GM23338 (cell line): ENCODE results near the gene SLC23A2. TPM values are rescaled to one million over a fixed set of nuclear protein-coding genes. Genes with fewer than 3 reads are reported as not detected.
"Not testable (repeated sequence)": the region's sequence is repeated elsewhere in the genome, so short reads cannot be mapped to it uniquely, and the experiment has no call there.

Experiments used
- ATAC-seq: fragments of 200-7000 bp; cut with Tn5 transposase; 3 replicates; pipeline ENCODE4 v1.9.1; 2020
- DNase-seq: peaks from one replicate; pipeline ENCODE4 v3.0.0-alpha.2; 2015; ENCODE audit warnings: low spot score
- H2AFZ ChIP-seq: fragments of 200-600 bp; sonication (generic); 2 replicates; pipeline ENCODE4 v1.8.0; 2016; ENCODE audit warnings: antibody characterized with exemption, mild to moderate bottlenecking, moderate library complexity
- H3F3A ChIP-seq: fragments of 200-600 bp; sonication (generic); replicated peaks from 2 replicates; pipeline ENCODE4 v1.8.0; 2017; ENCODE audit warnings: antibody characterized with exemption, mixed run types, low read depth
- H3K27ac ChIP-seq: fragments of 200-600 bp; sonication (generic); 2 replicates; pipeline ENCODE4 v1.6.1; 2016; ENCODE audit warnings: low read depth
- H3K27me3 ChIP-seq: fragments of 200-600 bp; sonication (generic); 2 replicates; pipeline ENCODE4 v1.8.0; 2016; ENCODE audit warnings: mild to moderate bottlenecking, mixed run types, moderate library complexity; ENCODE audit not compliant: insufficient read depth
- H3K36me3 ChIP-seq: fragments of 200-600 bp; sonication (generic); 2 replicates; pipeline ENCODE4 v1.8.0; 2016; ENCODE audit warnings: mild to moderate bottlenecking; ENCODE audit not compliant: insufficient read depth
- H3K4me1 ChIP-seq: fragments of 200-600 bp; sonication (generic); 2 replicates; pipeline ENCODE4 v1.8.0; 2016; ENCODE audit warnings: mild to moderate bottlenecking, moderate library complexity; ENCODE audit not compliant: insufficient read depth
- H3K4me2 ChIP-seq: fragments of 200-600 bp; sonication (generic); 2 replicates; pipeline ENCODE4 v1.7.1; 2017; ENCODE audit warnings: mixed run types
- H3K4me3 ChIP-seq: fragments of 200-600 bp; sonication (generic); 2 replicates; pipeline ENCODE4 v1.6.1; 2016; ENCODE audit warnings: mixed run types
- H3K79me2 ChIP-seq: fragments of 200-600 bp; sonication (generic); replicated peaks from 2 replicates; pipeline ENCODE4 v1.8.0; 2017; ENCODE audit warnings: mild to moderate bottlenecking; ENCODE audit not compliant: insufficient read depth
- H3K9me2 ChIP-seq: fragments of 200-600 bp; sonication (generic); 2 replicates; pipeline ENCODE4 v1.8.0; 2017; ENCODE audit not compliant: insufficient read depth
- H4K20me1 ChIP-seq: fragments of 200-600 bp; sonication (generic); replicated peaks from 2 replicates; pipeline ENCODE4 v1.8.0; 2017; ENCODE audit warnings: mild to moderate bottlenecking; ENCODE audit not compliant: insufficient read depth
- H3K27ac Mint-ChIP-seq: 2 replicates; pipeline ENCODE4 v1.8.0; 2020; ENCODE audit warnings: inconsistent platforms, mild to moderate bottlenecking, moderate library complexity, mixed read lengths
- H3K27me3 Mint-ChIP-seq: 3 replicates; pipeline ENCODE4 v1.8.0; 2022; ENCODE audit warnings: low read depth, mild to moderate bottlenecking, moderate library complexity, mixed read lengths, inconsistent platforms; ENCODE audit not compliant: insufficient read depth, poor library complexity
- H3K36me3 Mint-ChIP-seq: 3 replicates; pipeline ENCODE4 v1.8.0; 2021; ENCODE audit warnings: low read depth, mild to moderate bottlenecking, inconsistent platforms, moderate library complexity, mixed read lengths
- H3K4me1 Mint-ChIP-seq: 3 replicates; pipeline ENCODE4 v1.8.0; 2020; ENCODE audit warnings: mild to moderate bottlenecking, inconsistent platforms, mixed read lengths
- H3K4me3 Mint-ChIP-seq: 3 replicates; pipeline ENCODE4 v1.8.0; 2021; ENCODE audit warnings: moderate library complexity, mild to moderate bottlenecking, inconsistent platforms, mixed read lengths
- H3K9me3 Mint-ChIP-seq: 3 replicates; pipeline ENCODE4 v1.8.0; 2020; ENCODE audit warnings: moderate library complexity, mild to moderate bottlenecking, inconsistent platforms, mixed read lengths
- EZH2 ChIP-seq: fragments of 200-600 bp; sonication (generic); IDR thresholded peaks from one replicate; pipeline ENCODE4 v1.8.0; 2017; ENCODE audit warnings: antibody characterized with exemption, mild to moderate bottlenecking, low read depth; ENCODE audit not compliant: unreplicated experiment
- EZH2phosphoT487 ChIP-seq: fragments of 200-600 bp; sonication (generic); IDR thresholded peaks from one replicate; pipeline ENCODE4 v1.8.1; 2018; ENCODE audit warnings: antibody characterized with exemption; ENCODE audit not compliant: unreplicated experiment
- NANOG ChIP-seq: IDR thresholded peaks from 2 replicates; pipeline ENCODE4 v1.6.1; 2016; ENCODE audit warnings: antibody characterized with exemption, borderline replicate concordance
- POLR2AphosphoS5 ChIP-seq: IDR thresholded peaks from 2 replicates; pipeline ENCODE4 v1.6.1; 2016; ENCODE audit warnings: antibody characterized with exemption, low read depth
- STAT1 ChIP-seq: IDR thresholded peaks from one replicate; pipeline ENCODE4 v1.6.1; 2016; ENCODE audit warnings: antibody characterized with exemption; ENCODE audit not compliant: unreplicated experiment
- ZNF114 ChIP-seq: fragments of 250-450 bp; sonication (Bioruptor Pico); IDR thresholded peaks from 2 replicates; pipeline ENCODE4 v1.5.0; 2020; ENCODE audit warnings: mild to moderate bottlenecking, moderate library complexity
- ZNF331 ChIP-seq: fragments of 250-450 bp; sonication (Bioruptor Pico); IDR thresholded peaks from 2 replicates; pipeline ENCODE4 v1.5.0; 2020; ENCODE audit warnings: low read depth, mild to moderate bottlenecking, moderate library complexity
- polyA plus RNA-seq: library from polyadenylated mRNA; unstranded; fragments of >200 nt; fragmentation: Nextera tagmentation; extraction: Ambion mirVana; gene quantifications from 2 replicates; pipeline ENCODE4 v1.2.1, GENCODE V29; 2016
- total RNA-seq: library from RNA; depleted of rRNA; stranded (reverse); fragments of >200 nt; shearing (Covaris generic); gene quantifications from 2 replicates; pipeline ENCODE4 v1.2.3, GENCODE V29; 2014
- TF ChIP-seq, protein P1 (sequence below): IDR thresholded peaks from 2 replicates; pipeline ENCODE4 v1.6.1; 2016; ENCODE audit warnings: antibody characterized with exemption
- TF ChIP-seq, protein P2 (sequence below), 2 experiments: fragments of 200-600 bp in 1 of 2; sonication (generic) in 1 of 2; conservative IDR thresholded peaks; 2 replicates each; pipeline versions ENCODE4 v1.5.1 to v1.6.1; 2016 to 2017; ENCODE audit warnings: antibody characterized with exemption in 2 of 2, low read depth in 2 of 2, mild to moderate bottlenecking in 2 of 2, moderate library complexity in 1 of 2
- TF ChIP-seq, protein P3 (sequence below): IDR thresholded peaks from one replicate; pipeline ENCODE4 v1.6.1; 2018; ENCODE audit warnings: antibody characterized with exemption; ENCODE audit not compliant: unreplicated experiment

Gene SLC23A2
- total and polyA plus RNA-seq, 2 experiments from 2014 or later: 4.4 to 20.2 TPM

DNA sequence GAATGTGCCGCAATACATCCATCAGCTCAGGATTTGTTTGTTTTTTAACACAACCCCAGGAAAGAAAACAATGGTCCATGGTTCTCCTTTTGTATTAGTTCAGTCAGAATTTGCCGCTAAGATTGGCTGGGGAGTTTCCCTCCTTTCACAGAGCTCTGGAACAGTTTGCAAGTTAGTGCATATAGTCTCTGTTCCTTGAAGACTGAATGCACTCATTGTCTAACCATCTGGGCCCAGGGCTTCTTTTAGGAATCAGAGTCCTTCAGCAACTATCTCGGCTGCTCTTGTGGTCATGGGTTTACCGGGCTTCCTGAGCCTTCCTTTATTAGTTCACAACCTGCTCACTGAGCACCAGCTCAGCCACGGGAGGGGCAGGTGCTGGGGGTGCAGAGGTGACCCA lies 121.3 kb downstream of the SLC23A2 start (continued):
- TF ChIP-seq, protein P1, sequence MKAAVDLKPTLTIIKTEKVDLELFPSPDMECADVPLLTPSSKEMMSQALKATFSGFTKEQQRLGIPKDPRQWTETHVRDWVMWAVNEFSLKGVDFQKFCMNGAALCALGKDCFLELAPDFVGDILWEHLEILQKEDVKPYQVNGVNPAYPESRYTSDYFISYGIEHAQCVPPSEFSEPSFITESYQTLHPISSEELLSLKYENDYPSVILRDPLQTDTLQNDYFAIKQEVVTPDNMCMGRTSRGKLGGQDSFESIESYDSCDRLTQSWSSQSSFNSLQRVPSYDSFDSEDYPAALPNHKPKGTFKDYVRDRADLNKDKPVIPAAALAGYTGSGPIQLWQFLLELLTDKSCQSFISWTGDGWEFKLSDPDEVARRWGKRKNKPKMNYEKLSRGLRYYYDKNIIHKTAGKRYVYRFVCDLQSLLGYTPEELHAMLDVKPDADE: no peak
- TF ChIP-seq STAT1 (no peak), NANOG (no peak), EZH2phosphoT487 (no peak), EZH2 (no peak), POLR2AphosphoS5 (no peak), ZNF114 (CRISPR knock-in tag) (no peak), ZNF331 (CRISPR knock-in tag) (no peak)
- TF ChIP-seq, protein P2, sequence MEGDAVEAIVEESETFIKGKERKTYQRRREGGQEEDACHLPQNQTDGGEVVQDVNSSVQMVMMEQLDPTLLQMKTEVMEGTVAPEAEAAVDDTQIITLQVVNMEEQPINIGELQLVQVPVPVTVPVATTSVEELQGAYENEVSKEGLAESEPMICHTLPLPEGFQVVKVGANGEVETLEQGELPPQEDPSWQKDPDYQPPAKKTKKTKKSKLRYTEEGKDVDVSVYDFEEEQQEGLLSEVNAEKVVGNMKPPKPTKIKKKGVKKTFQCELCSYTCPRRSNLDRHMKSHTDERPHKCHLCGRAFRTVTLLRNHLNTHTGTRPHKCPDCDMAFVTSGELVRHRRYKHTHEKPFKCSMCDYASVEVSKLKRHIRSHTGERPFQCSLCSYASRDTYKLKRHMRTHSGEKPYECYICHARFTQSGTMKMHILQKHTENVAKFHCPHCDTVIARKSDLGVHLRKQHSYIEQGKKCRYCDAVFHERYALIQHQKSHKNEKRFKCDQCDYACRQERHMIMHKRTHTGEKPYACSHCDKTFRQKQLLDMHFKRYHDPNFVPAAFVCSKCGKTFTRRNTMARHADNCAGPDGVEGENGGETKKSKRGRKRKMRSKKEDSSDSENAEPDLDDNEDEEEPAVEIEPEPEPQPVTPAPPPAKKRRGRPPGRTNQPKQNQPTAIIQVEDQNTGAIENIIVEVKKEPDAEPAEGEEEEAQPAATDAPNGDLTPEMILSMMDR (conservative IDR thresholded peaks at IDR 0.05; ENCODE audit: low read depth in 2 of 2): no peak
- TF ChIP-seq, protein P3, sequence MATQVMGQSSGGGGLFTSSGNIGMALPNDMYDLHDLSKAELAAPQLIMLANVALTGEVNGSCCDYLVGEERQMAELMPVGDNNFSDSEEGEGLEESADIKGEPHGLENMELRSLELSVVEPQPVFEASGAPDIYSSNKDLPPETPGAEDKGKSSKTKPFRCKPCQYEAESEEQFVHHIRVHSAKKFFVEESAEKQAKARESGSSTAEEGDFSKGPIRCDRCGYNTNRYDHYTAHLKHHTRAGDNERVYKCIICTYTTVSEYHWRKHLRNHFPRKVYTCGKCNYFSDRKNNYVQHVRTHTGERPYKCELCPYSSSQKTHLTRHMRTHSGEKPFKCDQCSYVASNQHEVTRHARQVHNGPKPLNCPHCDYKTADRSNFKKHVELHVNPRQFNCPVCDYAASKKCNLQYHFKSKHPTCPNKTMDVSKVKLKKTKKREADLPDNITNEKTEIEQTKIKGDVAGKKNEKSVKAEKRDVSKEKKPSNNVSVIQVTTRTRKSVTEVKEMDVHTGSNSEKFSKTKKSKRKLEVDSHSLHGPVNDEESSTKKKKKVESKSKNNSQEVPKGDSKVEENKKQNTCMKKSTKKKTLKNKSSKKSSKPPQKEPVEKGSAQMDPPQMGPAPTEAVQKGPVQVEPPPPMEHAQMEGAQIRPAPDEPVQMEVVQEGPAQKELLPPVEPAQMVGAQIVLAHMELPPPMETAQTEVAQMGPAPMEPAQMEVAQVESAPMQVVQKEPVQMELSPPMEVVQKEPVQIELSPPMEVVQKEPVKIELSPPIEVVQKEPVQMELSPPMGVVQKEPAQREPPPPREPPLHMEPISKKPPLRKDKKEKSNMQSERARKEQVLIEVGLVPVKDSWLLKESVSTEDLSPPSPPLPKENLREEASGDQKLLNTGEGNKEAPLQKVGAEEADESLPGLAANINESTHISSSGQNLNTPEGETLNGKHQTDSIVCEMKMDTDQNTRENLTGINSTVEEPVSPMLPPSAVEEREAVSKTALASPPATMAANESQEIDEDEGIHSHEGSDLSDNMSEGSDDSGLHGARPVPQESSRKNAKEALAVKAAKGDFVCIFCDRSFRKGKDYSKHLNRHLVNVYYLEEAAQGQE: no peak

DNA sequence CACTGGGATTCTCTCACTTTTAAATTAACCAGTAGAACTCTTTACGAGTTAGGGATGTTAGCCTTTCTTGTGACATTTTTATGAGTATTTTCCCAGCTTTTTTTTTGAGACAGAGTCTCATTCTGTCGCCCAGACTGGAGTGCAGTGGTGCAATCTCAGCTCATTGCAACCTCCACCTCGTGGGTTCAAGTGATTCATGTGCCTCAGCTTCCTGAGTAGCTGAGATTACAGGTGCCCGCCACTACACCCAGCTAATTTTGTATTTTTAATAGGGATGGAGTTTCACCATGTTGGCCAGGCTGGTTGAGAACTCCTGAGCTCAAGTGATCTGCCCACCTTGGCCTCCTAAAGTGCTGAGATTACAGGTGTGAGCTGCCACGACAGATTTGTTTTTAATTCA lies 123.2 kb downstream of the SLC23A2 start:
- not testable (repeated sequence) for H3F3A ChIP-seq, DNase-seq, H3K4me1 ChIP-seq, H3K4me3 Mint-ChIP-seq, H3K36me3 ChIP-seq, H3K4me3 ChIP-seq, ATAC-seq, H3K36me3 Mint-ChIP-seq, H3K4me1 Mint-ChIP-seq, H3K9me2 ChIP-seq, H4K20me1 ChIP-seq, H3K9me3 Mint-ChIP-seq, H3K27ac ChIP-seq, H3K27me3 Mint-ChIP-seq, H3K27me3 ChIP-seq, H3K27ac Mint-ChIP-seq, H3K79me2 ChIP-seq, H2AFZ ChIP-seq, H3K4me2 ChIP-seq
